Stimulated activated CD8-positive, alpha-beta memory T cell treated with anti-CD3 and anti-CD28 coated beads, Interleukin-7, amount 100 ng/mL, for 48 hours (primary cell): ENCODE data around the gene ZMYND8.
"Not testable (repeated sequence)": the region's sequence is repeated elsewhere in the genome, so short reads cannot be mapped to it uniquely, and the experiment has no call there.

Experiments used
- DNase-seq, 2 donors: peaks; one replicate each; pipeline ENCODE4 v3.0.0-alpha.2; 2020; ENCODE audit warnings: low read depth in 1 of 2; ENCODE audit errors: extremely low read depth in 1 of 2

ZMYND8 gene

DNA sequence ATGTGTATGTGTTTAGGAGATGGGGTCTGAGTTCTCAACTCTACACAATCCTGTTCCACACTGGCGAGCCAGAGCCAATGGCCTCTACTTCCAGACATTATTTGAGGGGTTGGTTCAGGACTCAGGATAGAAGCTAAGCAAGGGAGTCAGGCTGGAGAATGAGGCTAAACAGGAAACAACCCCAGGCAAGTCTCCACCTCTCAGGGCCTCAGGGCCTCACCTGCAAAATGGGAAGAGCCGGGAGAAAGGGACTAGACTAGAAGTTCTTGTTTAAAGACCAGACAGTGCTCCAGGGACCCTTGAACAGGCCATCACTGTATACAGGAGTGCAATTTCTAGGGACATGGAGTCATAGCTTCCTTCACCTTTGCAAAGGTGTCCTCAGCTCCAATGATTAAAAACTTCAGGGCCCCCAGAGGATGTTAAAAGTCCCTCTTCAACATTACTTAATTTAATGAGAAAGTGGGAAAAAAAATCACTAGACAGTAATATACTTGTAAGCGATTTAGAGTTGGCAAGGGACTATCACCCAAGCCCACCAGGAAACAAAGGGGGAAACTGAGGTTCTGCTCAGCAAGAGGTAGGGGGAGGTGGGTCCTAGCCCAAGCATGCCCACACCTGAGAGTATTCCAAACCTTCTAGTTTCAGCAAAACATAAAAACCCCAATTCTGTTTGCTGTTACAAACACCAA is 41.7 kb downstream of the ZMYND8 start:
- DNase-seq, result no peak

DNA sequence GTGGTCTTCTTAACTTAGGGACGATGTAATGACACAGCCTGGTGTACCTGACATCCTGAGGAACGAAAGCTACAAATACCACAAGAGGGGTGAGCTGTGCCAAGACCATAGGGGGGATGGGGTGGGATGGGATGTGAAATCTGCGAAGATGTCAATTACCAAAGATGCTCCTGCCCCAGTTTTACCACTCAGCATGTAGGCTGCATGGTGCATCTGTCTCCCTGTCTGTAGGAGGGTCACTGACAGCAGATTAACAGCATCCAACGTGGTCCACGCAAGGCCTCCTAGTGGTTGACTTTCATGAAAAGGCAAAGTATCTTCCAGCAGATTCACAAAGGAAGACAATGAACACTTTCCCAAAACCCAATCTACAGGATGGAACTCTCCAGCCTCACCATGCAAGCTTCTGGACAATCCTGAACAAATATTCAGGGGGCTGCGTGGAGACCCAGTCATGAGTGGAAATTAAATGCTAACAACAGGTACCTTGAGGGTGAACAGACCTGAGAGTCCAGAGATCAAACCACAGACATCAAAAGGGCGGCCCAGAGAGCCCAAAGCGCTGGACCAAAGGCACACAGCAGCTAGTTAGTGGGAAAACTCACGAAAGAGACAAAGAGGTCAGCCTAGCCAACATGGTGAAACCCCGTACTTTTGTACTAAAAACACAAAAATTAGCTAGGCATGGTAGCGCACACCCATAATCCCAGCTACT is 44.4 kb downstream of the ZMYND8 start:
- DNase-seq, result no peak

DNA sequence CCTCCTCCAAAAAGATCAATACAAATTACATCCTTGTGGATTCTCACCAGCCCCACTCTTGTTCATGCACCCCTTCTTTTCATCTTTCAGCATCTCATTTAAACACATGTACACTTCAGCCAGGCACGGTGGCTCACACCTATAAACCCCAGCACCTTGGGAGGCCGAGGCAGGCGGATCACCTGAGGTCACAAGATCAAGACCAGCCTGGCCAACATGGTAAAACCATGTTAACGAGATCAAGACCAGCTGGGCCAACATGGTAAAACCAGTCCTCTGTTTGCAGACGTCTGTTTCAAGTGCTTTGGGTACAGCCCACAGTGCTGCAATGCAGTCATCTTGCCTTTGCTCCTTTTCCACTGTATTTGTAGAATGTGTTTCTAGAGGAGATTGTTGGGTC is 45.3 kb downstream of the ZMYND8 start:
- DNase-seq, result no peak

GRCh38 chr20:47310729-47311128 is 45.8 kb downstream of the ZMYND8 start:
- no peak for DNase-seq

DNA sequence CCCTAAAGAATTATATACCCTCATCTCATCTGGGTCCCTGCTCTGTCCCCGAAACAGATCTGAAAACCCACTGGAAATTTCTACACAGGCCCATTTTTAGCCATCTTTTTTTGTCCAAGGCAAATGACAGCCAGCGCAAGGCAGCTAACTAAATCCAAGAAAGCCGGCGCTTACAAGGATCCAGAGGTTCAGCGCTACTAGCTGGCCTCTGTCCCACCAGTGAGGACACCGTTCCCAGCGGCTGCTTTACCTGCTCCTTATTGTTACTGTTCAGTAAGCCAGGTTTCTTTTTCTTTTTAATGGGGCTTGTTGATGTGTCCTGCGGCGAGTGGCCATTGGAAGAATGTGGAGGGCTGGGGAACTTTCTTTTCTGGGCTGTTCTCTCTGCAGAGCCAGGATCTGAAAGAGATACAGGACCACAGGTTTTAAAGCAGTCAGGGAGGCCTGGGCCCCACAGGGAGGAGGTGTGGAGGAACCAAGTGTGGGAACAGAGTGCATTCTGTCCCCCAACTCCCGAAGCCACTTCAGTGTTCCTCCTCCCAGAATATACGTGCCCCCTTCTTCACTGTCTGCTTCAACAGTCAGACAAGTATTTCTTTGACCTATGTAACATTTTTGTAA is 46.6 kb downstream of the ZMYND8 start:
- DNase-seq, result no peak

DNA sequence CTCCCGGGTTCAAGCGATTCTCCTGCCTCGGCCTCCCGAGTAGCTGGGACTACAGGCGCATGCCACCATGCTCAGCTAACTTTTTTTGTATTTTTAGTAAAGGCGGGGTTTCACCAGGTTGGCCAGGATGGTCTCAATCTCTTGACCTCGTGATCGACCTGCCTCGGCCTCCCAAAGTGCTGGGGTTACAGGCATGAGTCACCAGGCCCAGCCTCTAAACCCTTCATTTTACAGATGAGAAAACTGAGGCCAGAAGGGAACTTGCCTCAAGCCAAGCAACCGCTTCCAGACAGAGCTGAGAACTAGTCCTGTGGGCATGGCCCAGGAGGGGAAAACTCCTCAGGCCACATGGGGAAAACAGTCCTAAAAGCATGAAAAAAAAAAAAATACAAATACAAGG is 47.1 kb downstream of the ZMYND8 start:
- no peak for DNase-seq

DNA sequence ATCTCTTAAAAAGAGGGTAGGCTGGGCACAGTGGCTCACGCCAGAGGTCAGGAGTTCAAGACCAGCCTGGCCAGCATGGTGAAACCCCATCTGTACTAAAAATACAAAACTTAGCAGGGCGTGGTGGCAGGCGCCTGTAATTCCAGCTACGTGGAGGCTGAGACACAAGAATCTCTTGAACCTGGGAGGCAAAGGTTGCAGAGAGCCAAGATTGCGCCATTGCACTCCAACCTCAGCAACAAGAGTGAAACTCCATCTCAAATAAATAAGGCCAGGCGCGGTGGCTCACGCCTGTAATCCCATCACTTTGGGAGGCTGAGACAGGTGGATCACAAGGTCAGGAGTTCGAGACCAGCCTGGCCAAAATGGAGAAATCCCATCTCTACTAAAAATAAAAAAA is 48.9 kb downstream of the ZMYND8 start:
- not testable (repeated sequence) for DNase-seq

DNA sequence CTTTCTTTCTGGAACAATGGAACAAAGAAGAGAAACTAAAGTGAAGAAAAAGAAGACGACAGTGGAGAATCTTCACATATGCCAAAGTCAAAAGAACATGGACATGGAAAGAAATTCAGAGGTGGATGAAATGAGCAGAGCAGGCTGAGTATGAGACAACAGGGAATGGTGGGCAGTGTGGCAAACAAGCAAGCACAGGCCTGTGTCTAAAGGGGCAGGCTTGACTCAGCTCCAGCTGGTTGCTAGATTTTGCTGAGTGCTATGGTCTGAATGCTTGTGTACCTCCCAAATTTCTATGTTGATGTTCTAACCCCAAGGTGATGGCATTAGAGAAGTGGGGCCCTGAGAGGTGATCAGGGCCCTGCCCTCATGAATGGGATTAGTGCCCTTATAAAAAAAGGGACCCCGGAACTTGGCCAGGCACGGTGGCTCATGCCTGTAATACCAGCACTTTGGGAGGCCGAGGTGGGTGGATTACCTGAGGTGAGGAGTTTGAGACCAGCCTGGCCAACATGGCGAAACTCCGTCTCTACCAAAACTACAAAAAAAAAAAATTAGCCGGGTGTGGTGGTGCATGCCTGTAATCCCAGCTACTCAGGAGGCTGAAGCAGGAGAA is 49.6 kb downstream of the ZMYND8 start:
- no peak for DNase-seq

- DNase-seq, result no peak
These were observed 50.4 kb downstream of the ZMYND8 start for GRCh38 chr20:47306095-47306494.

- no peak for DNase-seq
These were observed 50.8 kb downstream of the ZMYND8 start for GRCh38 chr20:47305667-47306066.

- no peak for DNase-seq
These were observed 52.2 kb downstream of the ZMYND8 start for GRCh38 chr20:47304287-47304686.

DNA sequence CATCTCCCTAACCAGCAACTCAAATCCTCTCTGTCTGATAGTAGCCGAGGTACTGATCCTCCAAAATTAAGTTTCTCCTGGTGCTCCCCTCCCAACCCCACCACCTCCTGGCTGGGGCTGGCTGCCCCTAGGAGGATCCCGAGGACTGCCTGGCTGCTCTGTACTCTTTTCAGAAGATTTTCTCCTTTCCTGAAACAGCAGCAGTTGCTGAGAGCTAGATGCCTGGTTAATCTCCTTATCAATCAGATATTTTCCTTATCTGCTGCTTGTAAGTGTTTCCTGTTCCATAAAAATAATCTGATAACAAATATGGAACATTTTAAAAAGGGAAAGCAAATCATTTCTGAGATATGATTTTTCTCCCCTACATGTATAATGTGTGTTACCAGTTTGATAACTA is 52.8 kb downstream of the ZMYND8 start:
- DNase-seq, result no peak

- DNase-seq, result no peak
These were observed 56.4 kb downstream of the ZMYND8 start for GRCh38 chr20:47300071-47300470.

GRCh38 chr20:47298624-47299023 is 57.9 kb downstream of the ZMYND8 start:
- DNase-seq, result no peak

DNA sequence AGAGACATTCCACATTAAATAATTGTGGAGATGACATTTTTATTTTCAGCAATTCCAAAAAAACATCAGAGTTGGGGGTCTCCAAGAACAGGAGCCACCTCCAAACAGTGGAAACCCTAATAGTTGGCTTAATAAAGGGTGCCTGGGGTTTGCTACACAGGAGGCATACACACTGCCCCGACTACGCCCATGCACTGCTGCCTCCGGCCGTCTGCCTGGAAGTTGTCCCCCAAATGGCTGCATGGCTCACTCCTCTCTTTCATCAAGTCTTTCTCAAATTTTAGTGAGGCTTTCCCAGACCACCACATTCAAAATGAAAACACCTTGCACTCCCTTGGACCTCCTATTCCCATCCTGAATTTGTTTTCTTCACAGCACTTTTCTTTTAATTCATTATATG is 58.8 kb downstream of the ZMYND8 start:
- DNase-seq, result no peak

DNA sequence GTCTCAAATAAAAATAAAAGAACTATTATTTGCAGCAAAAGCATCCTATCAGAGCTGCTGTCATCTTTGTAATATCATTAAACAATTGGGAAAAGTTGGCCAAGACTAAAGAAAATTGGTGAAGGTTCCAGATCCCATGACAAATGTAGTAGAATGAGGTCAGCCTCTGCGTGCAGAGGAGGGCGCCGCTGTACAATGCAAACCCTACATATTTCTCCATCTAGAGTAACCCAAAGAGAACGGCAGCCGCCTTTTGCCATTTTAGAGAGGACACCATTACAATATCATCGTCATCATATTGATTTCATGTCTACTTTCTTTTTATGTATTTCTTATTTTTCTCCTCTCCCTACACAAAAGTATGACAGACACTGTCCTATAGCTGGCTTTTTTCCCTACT is 59.5 kb downstream of the ZMYND8 start:
- DNase-seq, result no peak

DNA sequence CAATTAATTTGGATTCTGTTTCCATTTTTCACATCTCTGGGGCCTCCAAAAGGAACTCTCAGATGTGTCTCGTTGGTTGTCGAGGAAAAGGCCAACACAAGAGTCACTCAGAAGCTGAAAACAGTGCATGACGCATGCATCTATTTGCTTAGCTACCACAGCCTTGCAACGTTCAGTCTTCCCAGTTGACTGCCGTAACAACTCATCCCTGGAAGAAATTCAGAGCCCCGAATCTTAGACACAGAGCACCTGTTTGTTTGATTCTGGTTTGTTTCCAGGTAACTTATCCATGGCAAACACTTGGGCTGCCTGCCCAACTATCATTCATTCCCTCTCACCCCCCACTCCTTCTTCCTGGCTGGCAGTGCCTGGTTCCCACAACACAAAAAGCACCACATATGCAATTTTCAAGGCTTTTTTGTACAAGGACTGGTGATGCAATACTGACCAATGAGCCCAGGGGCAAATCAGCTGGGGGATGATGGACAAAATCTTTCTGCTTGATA is 60.5 kb downstream of the ZMYND8 start:
- DNase-seq, result no peak

GRCh38 chr20:47295129-47295813 is 61.2 kb downstream of the ZMYND8 start:
- no peak for DNase-seq

DNA sequence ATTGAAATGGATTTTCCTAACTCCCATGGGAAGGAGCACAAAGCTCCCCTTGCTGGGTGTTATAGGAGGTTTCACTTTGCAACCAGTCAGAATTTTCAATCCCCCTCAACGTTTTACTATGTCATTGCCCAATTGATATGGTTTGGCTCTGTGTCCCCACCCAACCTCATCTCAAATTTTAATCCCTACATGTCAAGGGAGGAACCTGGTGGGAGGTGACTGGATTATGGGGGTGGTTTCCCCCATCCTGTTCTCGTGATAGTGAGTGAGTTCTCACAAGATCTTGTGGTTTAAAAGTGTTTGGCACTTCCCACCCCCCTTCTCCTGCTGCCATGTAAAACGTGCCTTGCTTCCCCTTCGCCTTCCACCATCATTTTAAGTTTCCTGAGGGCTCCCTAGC is 62.9 kb downstream of the ZMYND8 start:
- no peak for DNase-seq

DNA sequence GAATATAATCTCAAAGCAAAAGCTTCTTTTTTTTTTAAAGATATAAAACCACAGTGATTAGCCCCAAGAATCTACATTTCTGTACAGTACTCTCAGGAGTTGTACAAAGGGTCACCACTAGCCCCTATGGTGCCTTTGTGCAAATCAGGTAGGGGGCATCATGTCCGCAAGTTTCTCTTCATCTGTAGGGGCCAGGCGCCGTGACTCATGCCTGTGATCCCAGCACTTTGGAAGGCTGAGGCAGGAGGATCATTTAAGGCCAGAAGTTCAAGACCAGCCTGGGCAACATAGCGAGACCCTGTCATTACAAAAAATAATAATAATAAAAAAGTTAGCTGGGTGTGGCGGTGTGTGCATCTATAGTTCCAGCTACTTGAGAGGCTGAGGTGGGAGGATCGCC is 63.9 kb downstream of the ZMYND8 start:
- no peak for DNase-seq
